Fibroblast of skin of left biceps (primary cell): ENCODE results near the gene KLRF2.
A peak's percentile ranks its signal among the peaks of the same experiment; 100 is the strongest.

Source experiments
- DNase-seq, 2 experiments: peaks; one replicate each; pipeline ENCODE4 v3.0.0-alpha.2; 2013; ENCODE audit warnings: low read depth in 2 of 2

The KLRF2 gene

DNA sequence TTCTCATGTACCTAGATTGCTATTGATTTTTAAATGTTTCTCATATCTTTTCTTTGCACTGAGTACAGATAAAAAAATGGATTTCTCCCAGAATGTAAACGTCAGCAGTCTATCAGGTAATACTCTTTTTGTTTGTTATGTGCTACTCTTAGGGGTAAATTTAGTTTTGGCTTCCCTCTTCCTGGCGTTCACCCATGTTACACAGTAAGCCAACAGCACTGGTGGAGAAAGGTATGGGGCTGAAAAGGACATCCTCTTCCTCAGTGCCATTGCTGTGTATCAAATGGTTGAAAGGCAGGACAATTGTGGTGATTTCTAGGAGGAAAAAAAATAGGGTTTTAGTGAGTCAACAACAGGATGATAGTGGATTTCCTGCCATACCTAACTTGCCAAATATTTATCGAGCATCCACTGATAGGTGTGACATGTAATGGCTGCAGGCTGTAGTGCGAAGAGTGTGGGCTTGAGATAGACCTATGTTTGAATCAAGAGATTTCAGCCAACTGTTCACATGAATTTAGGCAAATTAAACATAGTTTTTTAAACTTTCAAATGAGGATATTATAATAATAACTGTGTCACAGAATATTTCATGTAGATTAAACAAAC, 7.5 kb downstream of the KLRF2 start:
- DNase-seq, result no peak

DNA sequence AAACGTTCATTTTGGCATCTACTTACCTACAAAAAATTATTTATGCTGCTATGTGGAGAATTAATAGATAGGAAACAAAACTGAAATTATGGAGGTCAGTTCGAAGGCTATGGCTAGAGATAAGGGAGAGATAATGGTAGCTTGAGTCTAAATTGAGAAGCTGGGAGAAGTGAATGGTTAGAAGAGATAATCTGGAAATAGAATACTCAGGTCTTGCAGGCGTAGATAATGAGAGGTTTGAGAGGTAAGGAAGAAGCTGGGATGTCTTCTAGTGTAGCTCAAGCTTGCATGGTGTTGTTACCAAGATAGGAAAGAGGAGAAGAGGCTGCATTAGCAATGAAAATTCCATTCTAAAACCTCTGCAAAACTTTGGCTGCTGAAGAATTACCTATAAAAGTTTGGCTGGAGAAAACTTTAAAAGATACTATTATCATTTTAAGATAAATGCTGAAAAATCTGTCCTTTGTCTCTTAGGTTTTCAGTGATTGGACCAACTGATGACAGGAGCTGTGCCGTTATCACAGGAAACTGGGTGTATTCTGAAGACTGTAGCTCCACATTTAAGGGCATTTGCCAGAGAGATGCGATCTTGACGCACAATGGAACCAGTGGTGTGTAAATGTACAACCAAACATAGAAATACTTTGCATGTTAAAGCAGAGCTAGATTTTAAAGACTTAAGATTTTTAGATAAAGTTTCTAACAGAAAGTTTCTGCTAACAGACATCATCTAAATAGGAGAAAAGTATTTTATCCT, 14.1 kb downstream of the KLRF2 start:
- no peak for DNase-seq

DNA sequence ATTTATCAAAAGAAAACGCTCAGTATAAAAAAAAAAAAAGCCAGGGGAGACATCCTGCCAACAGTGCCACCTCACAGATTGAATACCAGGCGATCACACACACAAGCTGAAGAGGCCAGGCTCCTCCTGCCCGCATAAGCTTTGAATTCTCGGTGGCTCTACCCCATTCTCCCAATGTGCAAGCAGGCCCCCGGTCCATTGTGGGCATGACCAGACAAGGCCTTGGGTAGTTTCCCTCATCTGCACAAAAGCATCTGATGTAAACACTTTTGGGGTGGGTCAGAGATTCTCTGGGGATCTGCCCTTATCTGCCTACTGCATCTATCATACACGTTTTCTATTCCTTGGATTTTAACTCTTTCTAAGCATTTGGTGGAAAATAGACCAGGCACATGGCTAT, 16.2 kb downstream of the KLRF2 start:
- DNase-seq, result no peak

DNA sequence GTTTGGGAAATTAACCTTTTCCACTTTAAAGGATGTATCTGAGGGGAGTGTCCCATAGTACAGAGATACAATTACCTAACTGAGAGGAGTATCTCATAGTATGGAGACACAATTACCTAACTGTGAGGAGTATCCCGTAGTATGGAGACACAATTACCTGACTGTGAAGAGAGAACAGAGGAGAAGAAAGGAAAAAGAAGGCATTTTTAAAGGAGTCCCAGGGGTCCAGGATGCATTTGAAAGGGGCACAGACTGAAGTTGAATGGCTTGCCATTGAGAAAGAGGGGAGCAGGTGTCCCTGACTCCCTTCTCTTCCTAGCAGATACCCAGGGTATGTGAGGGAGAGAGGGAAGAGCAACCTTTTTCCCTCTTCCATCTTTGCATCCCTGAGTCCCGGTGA, 17.9 kb downstream of the KLRF2 start:
- no peak for DNase-seq

DNA sequence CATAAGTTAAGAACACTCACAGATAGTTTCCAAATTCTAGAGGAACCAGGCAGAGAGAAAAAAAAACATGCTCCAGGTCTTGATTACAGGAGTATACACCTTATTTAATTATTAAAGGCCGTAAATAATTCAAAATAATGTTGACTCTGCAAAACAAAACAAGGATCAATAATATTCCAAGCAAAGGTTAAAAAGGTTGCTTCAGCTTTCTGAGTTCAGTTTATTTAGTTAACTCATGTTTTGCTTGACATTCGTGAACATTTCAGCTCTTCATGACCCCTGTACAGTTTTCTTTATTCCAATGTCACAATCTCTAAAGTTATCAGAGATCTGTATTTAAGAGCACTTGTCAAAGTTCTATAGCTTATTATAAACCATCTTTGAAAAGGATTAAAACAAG, 19.6 kb downstream of the KLRF2 start:
- DNase-seq, result no peak

DNA sequence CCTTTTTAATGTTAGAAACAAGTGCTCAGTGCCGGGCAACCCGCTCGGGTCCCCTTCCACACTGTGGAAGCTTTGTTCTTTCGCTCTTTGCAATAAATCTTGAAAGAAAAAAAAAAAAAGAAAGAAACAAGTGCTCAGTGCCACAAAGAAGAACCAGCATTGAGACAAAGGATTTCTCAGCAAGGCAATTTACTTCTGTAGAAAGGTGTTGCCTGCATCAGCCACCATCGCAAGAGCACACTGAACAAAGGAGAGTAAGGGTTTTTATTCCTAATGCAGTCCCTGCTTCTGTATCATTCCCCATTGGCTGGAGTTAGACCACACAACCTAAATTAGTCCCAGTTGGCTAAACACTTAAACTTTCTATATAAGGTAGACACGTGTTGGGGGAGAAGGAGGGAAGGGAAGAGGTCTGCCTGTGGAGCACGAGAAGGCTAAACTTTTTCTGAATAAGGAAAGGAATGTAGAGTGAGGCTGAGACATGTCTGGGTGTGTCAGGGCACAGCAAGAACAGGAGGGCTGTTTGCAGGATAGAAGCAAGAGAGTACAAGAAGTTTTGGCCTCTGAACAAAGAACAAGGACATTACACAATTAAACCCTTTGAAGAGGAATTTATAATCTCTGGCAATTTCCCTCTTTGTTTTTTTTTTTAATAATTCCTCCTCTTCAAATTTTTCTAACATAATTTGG, 21.4 kb downstream of the KLRF2 start:
- no peak for DNase-seq

DNA sequence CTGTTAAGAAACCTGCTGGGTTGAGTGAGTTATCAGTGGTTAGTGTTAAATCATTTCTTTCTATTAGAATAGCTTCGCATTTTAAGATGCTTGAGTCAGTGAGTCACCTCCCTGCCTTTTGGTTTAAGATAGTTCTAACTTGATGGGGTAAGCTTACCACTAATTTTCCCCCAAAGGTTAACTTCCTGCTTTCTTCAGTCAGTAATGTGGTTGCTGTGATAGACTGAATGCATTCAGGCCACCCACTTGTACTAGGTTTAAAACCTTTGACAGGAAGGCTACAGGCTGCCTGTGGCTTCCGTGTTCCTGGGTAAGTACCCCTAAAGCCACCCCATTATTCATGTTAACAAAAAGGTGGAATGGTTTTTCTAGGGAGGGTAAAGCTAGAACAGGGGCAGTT, 25.6 kb downstream of the KLRF2 start:
- DNase-seq, result no peak

DNA sequence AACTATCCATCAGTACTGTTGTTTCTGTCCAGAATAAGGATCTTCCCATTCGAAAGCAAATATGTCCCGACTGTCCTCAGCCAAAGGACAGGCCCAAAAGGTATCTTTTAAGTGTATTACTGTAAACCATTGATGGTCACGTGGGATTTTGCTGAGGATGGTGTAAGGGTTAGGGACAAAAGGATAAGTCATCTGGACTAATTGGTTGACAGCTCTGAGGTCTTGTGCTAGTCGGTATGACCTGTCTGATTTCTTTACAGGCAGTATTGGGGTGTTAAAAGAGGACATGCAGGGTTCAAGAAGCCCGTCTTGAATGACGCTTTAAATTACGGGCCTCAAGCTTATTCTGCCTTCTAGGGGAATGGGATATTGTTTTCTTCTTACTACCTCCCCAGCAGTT, 26.5 kb downstream of the KLRF2 start:
- DNase-seq, result no peak

DNA sequence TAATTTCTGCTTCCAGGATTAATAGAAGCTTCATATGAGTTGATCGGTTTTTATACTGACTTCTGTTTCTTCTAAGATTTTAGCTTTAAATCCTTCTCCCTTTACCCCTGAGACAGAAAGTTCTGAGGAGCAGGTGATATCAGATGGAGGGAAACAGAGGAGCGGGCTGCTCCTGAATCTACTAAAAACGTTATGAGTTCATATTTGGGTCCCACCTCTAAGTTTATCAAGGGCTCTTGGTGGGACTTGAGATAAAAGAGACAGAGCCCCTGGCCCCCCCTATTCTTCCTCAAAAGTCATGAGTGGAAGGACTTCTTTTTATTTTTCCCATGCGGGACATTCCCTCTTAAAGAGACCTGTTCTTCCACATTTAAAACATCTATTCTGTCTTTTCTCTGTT, 27.1 kb downstream of the KLRF2 start:
- DNase-seq, result no peak

DNA sequence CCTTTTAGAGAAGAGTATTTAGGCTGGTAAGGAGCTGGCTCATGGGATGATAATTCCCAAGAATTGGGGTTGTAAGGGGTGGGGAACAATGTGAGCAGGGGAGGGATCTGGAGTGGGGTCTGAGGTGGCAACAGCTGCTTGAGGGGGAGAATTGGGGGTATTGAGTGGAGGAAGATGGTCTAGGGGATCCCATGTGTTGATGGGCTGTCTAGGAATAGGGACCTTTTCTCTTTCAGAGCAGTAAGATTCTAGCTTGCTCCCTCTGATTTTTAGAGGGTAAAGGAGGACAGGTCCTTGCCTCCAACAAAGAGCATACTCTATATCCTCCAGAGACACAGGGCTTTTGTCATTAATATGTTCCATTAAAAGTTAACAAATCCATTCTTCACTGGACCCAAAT, 28.4 kb downstream of the KLRF2 start:
- no peak for DNase-seq

DNA sequence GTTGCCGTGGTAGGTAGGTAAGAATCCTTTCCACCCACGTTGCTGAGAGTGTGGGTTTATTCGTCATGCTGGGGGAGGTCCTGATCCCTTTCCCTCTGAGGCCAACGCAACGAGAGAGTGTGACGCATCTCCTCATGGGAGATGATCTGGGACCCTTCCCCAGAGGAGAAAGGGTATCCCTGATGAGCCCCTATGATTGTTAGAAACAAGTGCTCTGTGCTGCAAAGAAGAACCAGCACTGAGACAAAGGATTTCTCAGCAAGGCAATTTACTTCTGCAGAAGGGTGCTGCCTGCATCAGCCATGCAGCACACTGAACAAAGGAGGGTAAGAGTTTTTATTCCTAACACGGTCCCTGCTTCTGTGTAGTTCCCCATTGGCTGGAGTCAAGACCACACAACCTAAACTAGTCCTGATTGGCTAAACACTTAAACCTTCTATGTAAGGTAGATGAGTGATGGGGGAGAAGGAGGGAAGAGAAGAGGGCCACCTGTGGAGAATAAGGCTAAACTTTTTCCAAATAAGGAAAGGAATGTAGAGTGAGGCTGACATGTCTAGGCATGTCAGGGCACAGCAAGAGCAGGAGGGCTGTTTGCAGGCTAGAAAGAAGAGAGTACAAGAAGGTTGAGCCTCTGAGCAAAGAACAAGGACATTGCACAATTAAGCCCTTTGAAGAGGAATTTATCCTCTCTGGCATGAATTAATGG, 29.6 kb downstream of the KLRF2 start:
- no peak for DNase-seq

DNA sequence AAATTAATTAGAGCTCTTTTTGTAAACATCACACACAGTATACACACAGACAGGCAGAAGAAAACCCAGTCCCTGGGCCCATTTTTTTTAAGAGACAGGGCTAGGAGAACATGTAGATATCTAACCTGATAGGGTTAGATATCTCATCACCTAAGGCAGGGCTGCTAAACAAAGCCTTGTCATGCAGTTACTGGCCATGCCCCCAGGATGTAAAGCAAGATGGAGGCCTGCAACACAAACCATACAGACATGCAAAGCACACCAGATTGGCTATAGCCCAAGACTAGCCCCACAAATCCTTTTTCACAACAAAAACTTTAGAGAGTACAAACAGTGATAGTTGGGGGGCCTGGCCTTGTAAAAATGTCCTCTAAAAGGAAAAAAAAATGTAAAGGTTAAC, 30.4 kb downstream of the KLRF2 start:
- no peak for DNase-seq

DNA sequence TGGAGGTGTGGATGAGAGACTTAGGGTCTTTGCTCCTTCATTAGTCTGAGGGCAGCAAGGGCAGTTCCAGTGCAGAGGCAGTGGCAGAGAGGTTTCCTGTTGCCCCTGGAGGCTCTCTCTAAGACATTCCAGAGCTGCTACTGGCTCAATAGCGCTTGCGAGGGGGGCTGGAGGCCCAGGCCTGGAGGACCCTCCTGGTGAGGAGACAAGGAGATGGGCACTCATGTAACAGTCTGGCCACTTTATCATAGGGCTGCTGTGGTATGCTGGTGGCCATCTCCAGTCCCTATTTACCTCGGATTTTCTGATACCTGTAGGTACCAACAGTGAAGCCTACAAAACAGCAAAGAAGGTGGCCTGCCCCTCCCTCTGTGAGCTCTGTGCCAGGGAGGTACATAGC, 38.2 kb downstream of the KLRF2 start:
- DNase-seq, result no peak

DNA sequence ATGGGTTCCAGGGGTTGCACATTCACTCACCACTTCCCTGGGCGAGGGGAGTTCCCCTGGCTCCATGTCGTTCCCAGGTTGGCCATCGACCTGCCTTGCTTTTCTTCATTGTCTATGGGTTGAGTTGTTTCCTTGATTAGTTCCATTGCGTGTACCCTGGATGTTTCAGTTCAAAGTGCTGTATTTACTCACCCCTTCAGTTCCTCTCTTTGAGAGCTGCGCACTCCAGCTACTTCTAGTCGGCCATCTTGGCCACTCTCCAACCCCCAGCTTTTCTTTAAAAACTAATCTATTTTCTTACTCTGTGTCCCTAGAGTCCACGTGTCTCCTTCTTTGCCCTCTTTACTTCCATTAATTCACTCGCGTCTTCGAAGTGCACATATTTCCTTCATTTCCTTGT, 39.2 kb downstream of the KLRF2 start:
- no peak for DNase-seq

DNA sequence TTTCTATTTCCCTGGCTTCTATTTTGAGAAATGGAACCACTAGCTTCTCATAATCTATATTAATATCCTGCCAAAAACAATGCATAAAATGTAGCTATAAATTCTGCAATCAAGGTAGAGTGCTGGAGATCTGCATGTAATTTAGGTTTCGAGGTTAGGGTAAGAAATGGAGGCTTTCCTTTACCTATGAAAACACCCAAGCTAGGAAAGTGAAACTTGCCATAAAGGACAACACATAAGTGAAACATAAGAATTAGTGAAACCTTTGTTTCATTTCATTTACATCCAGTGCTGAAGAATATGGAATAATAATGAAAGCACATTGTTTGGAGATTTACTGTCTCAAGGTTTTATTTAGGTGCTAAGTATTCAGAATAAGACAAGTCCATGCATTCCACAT, 41.1 kb downstream of the KLRF2 start:
- DNase-seq, result no peak

DNA sequence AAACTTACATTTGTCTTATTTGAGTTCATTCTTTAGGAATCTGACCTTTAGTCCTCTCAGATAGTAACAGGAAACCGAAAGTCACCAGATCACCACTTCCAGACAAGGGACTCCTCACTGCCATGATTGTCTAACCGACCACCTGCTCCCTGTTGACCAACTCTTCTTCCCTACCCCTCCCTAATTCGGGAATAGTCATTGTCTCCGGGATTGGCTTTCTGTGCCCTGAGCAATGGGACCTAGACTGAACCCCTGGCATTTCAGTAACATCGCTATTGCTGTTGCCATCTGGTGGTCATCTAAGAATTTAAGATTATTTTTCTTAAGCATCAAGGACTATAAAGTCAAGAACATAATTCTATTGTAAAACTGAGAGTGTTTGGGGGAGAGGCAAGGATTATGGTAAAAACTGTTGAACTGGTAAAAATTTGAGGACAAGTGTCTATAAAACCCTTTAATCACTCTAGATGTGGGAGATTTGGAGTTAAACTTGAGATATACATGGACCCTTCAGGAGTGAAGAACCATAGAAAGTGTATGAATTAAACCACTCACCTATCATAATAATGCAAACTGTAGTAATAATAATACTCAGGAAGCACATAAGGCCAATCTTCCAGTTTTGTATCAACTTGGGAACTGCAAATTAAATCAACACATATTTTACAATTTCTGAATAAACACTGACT, 44.6 kb downstream of the KLRF2 start:
- DNase-seq, result peak in 1 of 2 experiments; percentile 8

DNA sequence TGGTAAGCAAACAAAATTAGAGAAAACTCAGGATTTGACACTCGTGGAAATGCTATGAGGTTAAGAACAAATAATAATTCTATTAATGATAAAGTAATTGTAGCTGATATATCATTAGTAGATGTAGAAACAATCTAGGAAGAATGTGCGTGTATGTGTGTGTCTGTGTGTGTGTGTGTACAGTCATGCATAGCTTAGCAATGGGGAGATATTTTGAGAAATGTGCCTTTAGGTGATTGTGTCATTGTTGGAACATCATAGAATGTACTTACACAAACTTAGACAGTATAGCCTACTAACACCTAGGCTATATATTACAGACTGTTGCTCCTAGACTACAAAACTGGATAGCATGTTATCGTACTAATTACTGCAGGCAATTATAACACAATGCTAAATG, 45.6 kb downstream of the KLRF2 start:
- DNase-seq, result no peak

DNA sequence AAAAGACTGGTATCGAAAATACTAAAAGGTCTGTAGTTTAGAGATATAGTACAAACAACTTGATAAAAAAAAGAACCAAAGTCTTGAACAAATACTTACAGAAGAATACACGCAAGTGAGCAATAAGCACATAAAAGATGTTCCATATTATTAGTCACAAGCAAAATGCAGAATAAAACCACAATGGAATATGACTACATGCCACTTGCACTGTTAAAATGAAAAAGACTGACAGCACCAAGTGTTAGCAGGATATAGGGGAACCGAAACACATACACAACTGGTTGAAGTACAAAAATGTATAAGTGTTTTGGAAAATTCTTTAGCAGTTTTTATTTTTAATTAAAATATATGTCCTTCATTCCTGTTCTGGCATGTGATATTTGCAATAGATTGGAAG, 47.3 kb downstream of the KLRF2 start:
- no peak for DNase-seq

DNA sequence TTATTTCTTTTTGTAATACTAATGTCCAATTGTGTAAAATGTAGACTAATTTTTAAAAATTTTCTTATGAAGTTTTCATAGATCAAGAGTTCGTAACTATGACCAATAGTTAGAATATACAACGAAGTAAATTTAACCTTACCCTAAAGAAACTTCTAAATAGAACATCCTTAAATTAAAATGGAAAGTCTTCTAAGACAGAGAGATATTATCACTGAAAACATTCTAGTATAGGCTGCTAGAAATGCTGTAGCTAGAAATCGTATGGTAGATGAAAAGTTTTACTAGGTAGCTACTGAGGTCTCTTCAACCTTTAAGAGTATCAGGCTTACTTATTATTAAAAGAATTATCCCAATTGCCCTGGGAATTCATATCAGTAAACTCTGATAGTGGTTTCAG, 50.0 kb downstream of the KLRF2 start:
- no peak for DNase-seq

DNA sequence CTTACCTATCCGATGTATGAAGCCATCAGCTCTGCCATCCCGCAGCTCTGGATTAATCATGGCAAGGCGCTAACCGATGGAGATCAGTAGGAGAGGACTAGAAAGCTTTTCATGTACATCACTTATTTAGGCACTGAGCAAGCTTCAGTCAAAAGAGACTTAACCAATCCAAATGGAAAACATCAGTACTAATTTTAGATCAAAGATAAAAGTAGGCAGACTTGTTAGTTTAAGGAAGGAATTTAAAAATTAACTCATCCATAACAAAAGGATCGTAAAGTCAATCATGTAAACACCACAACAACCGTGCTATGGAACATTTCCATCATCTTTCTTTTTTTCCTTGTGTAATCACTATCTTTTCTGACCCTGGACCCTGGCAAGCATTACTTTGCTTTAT, 51.0 kb downstream of the KLRF2 start, which contains the start of gene CLEC2A:
CLEC2A (minus strand) TSS at position 101 of the 400 bp plus-strand sequence; CDS start at position 60, 41 bp downstream.
- DNase-seq, result no peak

DNA sequence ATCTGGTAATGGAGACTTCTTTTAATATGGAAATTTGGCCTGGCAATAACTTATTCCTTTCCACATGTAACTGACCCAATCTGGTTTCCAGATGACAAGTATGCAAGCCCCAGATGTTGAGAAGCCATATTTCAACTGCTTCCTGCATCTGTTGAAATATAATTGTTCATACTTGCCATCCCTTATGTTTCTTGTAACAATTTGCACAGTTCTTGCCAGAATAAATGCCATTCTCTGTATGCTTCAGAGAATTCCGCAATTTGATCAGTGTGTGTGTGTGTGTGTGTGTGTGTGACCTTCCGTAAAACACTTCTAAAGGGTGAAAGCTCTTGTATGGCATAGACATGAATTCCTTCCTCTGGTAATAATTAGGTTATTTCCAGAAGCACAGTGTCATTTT, 52.7 kb downstream of the KLRF2 start:
- DNase-seq, result peak; percentile 62 to 65

DNA sequence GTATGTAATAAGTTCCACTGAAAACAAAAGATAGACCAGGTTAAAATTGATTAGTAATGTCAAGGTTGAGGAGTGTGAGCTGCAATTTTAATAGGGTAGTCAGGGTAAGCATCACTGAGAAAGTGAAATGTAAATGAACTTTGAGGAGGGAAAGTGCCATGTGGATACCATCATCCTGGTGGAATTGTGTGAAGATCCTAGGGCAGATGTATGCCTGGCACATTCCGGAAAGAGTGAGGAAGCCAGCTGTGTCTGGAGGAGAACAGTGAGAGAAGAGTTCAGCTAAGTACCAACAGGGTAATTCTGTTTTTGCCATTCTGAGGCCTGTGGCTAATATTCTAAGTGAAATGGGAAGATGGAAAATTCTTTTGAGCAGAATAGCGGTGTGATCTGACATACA, 53.7 kb downstream of the KLRF2 start:
- DNase-seq, result no peak
